Fibroblast of skin of left quadriceps (primary cell): Measurements from ENCODE around the gene ZNF302.

ENCODE experiments used
- DNase-seq, 2 experiments: peaks; one replicate each; pipeline ENCODE4 v3.0.0-alpha.2; 2013; ENCODE audit warnings: low read depth in 2 of 2

Gene ZNF302

GRCh38 chr19:34732612-34733211, 55.2 kb downstream of the ZNF302 start:
- DNase-seq: no peak

GRCh38 chr19:34733266-34733745, 55.8 kb downstream of the ZNF302 start:
- no peak for DNase-seq

GRCh38 chr19:34733746-34734536, 56.5 kb downstream of the ZNF302 start, which contains the start of gene ZNF181:
Gene ZNF181 (plus strand): TSS chr19:34734243. CDS start chr19:34735038, 795 bp downstream.
- peak; percentile 70 to 75 for DNase-seq

- DNase-seq: peak; percentile 43 to 44
These were observed 57.1 kb downstream of the ZNF302 start for GRCh38 chr19:34734537-34735103.
